NCI-H1105 treated with DMSO at 0.1 percent for 48 hours (cell line): ENCODE data around the gene CILP2.

Experiments used
- DNase-seq: peaks from one replicate; lab custom pipeline; 2025; lab: John Stamatoyannopoulos, UW

Gene CILP2

GRCh38 chr19:19504754-19505668 lies 33.1 kb upstream of the CILP2 start:
- no peak for DNase-seq

DNA sequence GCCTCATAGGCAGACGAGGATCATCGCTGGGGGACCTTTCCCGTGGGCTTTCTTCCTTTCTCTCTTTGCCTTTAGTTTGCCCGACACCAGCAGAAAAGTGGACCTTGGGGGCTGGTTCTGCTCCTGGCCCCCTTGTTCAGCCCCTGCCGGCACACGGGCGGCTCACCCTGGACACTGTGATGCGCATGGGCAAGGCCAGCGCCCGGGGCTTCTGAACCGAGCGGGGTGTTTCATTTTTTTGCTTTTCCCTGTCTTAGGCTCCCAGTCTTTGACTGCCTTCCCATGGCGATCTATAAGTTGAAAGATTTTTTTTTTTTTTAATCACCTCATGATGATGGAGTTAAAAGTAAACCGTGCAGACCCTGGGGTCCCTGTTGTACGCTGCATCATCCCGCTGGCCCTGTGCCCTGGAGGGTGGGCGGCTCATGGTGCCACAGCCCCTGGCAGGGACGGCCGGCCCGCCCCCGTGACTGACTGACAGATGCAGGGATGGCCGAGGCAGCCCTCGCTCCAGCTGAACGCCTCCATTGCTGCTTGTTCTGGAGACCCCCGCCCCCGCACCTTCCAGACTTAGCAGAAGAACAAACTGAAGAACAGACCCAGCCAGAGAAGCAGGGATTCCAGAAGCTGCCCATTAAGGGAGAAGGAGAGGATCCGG lies 32.3 kb upstream of the CILP2 start:
- DNase-seq, result no peak

GRCh38 chr19:19506592-19506991 lies 31.5 kb upstream of the CILP2 start:
- no peak for DNase-seq

DNA sequence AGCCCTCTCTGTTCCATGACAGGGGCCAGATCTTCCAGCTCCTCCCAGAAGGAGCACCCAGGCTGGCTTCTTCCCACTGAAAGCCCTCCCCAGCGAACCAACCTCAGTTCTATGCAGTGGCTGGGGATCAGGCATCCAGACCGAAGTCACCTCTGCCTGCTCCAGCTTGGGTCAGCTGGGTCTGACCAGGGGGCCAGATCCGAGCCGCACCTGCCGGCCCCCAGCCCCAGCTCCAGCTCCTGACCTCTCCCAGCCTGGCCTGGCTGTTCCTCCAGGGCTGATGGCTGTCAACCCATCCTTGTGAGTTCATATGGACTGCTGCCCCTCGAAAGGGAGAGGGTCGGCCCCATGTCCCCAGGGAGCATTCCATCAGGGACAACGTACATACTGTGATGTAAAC lies 30.7 kb upstream of the CILP2 start:
- no peak for DNase-seq

DNA sequence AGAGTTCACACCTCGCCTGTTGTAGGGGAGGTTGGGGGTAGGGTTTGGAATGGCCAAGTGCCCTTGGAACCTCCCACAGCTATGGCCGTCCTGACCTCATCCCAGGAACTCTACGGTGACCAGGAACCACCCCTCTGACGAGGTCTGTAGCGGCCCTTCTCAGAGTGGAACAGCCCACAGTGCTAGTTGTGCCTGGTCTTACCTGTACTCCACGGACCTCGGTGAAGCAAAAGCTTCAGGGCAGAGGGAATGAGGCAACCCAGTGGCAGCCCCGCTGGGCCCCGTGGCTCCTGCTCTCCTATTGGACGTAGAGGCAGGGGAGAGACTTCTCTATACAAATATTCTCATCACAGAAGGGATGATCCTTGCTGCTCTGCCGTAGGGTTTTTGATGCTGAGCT lies 29.8 kb upstream of the CILP2 start:
- no peak for DNase-seq

DNA sequence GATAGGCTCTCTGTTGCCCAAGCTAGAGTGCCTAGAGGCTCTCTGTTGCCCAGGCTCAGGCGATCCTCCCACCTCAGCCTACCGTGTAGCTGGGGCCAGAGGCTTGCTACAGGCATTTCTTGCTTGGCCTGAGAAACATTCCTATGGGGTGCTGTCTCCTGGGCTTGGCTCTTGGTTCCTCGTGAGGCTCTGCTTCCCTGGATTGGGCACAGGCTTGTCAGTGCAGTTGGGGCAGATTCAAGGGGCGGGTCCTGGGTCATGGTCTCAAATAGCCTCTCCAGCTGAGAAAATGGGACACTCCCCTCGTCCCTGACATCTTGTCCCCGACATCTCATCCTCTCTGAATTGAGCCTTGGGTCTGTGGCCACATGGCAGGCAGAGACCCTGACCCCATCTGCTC lies 27.6 kb upstream of the CILP2 start:
- DNase-seq, result no peak

GRCh38 chr19:19513682-19514081 lies 24.4 kb upstream of the CILP2 start:
- no peak for DNase-seq

GRCh38 chr19:19514215-19514657 lies 23.8 kb upstream of the CILP2 start:
- no peak for DNase-seq

GRCh38 chr19:19514881-19515641 lies 23.0 kb upstream of the CILP2 start, which contains the start of gene TSSK6:
TSSK6 (minus strand) TSS chr19:19515548; CDS start chr19:19515427, 121 bp downstream.
- no peak for DNase-seq

DNA sequence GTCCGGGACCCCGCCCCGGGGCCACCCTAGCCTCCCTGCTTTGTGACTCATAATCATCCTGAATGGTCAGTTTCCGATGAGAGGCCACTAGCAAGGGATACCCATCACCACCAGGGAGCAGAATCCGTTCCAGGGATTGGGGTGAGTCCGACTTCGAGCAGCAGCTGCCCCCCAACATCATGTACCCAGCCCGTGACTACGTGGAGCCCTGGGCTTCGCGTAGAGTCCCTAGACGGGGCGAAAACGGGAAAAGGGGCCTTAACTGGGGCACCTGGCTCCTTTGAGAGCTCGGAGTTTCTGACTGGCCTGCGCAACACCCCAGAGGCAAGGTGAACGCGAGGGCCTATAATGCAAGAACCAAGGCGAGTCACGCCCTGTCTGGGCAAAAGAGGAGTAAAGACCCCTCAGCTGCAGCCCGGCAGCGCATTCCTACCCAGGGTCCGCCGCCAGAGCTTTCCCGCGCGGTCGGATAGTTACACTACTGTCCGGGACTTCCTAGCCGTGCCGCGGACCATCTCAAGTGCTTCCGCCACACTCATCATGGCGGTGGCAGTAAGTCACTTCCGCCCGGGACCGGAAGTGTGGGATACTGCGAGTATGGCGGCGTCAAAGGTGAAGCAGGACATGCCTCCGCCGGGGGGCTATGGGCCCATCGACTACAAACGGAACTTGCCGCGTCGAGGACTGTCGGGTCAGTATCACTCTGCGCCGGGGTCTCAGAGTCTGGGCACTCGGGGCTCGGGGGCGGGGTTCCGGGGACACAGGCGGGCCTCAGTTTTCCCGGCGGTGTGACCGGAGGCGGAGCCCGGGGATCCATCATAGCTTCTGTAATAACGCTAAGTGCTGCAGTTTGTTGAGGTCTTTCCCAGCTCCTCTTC lies 22.2 kb upstream of the CILP2 start, which contains the start of gene NDUFA13:
NDUFA13 (plus strand) TSS at position 584 of the 878 bp plus-strand sequence; CDS start at position 598, 14 bp downstream.
- peak; percentile 82 for DNase-seq

GRCh38 chr19:19517235-19517619 lies 20.8 kb upstream of the CILP2 start:
- no peak for DNase-seq

DNA sequence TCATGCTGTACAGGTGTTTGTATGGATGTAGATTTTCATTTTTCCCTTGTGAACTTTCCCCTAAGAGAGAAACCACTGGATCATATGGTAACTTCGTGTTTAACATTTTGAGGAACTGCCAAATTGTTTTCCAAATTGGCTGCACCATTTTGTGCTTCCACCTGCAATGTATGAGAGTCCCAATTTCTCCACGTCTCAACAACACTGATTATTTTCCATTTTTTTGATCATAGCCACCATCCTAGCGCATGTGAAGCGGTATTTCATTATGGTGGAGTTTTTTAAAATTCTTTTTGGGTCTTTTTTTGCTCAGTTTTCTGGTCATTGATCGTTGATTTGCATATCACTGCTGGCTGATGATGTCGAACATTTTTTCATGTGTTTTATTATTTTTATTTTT lies 17.1 kb upstream of the CILP2 start:
- DNase-seq, result no peak

DNA sequence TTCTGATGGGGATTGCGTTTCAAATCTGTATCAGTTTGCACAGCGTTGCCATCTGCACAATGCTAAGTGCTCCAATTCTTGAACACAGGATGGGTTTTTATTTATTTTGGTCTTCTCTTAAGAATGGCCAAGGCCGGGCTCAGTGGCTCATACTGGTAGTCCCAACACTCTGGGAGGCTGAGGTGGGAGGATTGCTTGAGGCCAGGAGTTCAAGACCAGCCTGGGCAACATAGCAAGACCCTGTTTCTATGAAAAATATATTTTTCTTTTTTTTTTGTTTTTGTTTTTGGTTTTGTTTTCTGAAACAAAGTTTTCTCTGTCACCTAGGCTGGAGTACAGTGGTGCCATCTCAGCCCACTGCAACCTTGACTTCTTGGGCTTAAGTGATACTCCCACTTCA lies 14.9 kb upstream of the CILP2 start:
- no peak for DNase-seq

DNA sequence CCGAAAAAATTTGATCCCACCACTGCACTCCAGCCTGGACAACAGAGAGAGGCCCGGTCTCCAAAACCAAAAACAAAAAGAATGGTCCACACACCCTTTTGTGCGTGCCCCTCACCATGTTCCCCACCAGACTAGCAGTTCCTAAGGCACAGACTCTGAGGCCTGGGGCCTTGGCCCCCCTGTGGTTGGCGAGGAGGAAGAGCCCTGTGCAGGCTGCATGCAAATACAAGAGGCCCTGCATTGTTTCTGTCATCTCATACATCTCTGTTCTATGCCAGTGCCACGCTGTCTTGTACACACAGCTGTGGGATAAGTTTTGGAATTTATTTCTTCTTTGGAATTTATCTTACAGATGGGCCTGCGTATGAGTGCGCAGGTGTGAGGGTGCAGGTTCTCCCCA lies 14.0 kb upstream of the CILP2 start:
- no peak for DNase-seq

GRCh38 chr19:19525611-19526380 lies 12.3 kb upstream of the CILP2 start:
- no peak for DNase-seq

GRCh38 chr19:19526581-19527370 lies 11.3 kb upstream of the CILP2 start:
- DNase-seq, result no peak

DNA sequence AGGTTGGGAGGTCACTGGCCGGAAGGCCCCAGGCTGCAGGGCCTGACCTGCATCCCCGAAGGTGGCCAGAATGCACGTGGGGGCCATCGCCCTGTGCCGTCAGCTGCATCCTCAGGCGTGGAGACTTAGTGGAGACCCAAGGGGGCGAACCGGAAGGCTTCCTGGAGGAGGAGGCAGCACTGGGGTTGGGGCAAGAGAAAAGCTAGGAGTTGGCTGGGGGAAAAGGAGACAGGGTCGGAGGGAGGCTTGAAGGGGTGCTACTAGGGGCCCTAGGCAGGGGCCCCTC lies 10.8 kb upstream of the CILP2 start:
- DNase-seq, result no peak

DNA sequence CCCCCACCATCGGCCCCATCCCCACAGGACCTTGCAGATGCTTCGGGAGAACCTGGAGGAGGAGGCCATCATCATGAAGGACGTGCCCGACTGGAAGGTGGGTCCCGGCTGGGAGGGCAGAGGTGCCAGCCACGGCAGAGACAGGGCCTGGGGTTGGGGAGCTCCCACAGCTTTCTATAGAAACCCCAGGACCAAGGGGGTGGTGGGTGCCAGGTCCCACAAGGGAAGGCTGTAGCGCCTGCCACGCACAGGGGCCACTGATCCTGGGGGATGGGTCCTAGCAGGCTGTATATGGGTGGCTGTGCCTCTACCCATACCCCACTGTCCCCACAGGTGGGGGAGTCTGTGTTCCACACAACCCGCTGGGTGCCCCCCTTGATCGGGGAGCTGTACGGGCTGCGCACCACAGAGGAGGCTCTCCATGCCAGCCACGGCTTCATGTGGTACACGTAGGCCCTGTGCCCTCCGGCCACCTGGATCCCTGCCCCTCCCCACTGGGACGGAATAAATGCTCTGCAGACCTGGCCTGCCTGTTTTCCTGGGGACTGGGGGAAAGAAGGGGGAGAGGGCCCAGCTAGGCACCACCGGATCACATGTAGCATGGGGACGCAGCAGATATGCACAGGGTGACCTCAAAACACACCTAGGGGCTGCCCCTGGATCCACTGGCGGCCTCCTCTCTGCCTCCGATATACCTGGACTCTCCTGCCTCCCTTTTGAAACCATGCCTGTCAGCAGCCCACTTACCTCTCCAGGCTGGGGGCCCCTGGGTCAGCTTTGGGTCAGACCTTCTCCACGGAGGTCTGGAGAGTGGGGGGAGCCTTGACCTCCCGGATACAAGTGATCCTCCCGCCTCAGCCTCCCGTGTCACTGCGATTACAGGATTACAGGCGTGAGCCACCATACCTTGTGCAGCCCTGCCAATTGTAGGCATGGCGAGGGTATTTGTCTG lies 10.1 kb upstream of the CILP2 start:
- no peak for DNase-seq
